ELR (cell line): ENCODE measurements around the gene EVX2.

Experiments
- DNase-seq: peaks from one replicate; pipeline ENCODE4 v3.0.0-alpha.2; 2015; ENCODE audit warnings: low read depth

EVX2 gene

DNA sequence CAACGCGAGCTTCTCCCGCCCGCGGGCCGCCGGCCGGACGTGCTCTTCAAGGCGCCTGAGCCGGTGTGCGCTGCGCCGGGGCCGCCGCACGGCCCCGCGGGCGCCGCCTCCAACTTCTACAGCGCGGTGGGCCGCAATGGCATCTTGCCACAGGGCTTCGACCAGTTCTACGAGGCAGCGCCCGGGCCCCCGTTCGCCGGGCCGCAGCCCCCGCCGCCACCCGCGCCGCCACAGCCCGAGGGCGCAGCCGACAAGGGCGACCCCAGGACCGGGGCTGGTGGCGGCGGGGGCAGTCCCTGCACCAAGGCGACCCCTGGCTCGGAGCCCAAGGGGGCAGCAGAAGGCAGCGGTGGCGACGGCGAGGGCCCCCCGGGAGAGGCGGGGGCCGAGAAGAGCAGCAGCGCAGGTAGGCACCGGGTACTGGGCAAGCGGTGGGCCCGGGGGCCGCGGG is 24.0 kb upstream of the EVX2 start:
- no peak for DNase-seq

DNA sequence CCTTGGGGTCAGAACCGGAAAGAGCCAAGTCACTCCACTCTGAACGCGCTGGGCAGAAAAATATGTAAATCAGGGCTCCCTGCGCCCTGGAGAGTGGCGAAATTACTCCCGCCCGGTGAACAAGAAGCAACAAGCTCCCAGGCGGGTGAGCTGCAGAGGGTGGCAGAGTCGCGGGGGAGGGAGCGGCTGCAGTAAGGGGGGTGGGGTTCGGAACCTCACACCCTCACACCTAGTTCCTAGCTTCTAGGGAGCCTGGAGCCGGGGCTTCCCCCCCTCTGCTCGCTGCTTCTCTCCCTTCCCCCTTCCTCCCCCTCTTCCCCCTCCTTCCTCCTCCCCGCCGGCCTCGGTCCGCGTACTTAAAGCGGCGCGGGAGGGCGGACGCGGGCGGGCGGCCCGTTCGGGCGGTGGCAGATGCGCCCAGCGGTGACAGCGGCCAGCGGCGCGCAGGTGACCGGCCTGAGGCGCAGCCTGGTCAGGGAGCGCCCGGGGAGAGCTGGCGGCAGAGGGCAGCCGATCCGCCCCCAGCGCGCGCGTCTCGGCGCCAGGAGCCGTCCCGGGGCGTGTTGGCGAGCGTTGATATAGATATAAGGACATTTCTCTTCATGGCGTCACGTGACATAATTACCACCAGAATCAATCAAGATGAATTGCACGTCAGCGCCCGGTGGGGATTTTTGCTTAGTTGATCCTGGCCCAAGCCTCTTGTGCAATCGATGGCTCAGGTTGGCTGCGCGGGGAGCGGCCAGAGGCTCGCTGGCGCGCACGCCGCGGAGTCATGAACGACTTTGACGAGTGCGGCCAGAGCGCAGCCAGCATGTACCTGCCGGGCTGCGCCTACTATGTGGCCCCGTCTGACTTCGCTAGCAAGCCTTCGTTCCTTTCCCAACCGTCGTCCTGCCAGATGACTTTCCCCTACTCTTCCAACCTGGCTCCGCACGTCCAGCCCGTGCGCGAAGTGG is 23.1 kb upstream of the EVX2 start, which contains the start of gene HOXD11:
TSS of gene HOXD11 (plus strand) at position 700 of the 959 bp plus-strand sequence. CDS start at position 776, 76 bp downstream.
- peak; percentile 38 for DNase-seq

DNA sequence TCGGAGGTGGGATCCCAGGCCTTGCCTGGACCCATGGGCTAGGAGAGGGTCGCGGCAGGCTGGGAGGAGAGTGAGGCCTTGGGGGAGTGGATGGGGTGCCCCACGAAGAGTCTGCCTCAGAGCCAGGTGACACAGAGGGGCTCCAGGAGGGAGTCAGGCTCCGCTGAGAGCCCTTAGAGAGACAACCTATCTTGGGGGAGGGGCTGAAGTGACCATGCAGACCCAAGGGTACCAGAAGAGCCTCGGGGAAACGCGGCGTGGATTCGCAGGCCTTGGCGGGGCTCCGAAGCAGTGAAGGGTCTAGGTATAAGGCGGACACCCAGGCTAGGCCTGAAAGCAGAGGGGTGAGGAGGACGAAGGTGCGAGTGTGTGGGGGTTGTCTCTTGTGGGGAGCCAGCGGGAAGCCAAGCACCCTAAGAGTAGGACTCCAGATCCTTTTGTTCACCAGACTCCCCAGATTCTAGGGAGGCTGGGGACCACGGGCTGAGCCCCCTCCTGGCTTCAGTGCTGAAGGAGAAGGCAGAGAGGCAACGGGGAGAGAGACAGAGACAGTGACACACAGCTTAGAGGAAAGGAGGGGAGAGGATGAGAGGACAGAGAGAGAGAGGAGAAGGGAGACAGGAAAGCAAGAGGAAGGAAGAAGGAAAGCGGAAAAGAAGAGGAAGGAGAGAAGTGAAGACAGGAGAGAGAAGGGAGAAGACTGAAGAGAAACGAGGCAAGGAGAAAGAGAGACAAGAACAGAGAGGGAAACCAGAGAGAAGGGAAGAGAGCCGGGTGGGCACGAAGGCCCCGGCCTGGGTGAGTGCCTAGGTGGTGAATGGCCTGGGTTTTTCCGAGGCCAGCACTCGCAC is 22.2 kb upstream of the EVX2 start:
- no peak for DNase-seq

DNA sequence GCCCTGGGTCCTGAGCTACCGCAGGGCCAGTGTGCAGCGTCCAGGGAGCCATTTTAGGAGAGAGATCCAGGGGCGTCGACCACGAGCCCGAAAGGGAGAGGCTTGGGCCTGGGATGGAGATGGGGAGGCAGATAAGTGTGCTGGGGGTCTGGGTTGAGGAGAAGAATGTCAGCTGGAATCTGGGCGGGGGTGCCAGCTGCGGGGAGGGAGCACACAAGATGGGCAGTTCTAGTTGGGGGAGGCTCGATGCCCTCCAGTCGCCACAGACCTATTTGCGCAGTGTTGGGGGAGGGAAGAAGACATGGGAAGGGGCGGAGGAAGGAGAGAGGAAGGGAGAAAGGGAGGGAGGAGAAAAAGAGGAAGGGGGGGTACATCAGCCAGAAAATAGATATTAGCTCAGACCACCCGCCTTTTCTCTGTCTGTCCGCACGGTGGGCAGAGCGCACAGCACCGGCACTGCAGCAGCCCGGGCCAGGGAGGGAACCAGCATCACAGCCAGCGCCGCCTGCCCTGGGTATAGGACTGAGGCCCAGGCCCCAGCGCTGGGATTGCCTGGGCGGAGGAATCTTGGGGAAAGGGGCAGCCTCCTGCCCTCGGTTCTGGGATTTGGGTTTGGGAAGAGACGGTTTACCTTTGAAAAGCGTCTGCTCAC is 21.4 kb upstream of the EVX2 start:
- no peak for DNase-seq

DNA sequence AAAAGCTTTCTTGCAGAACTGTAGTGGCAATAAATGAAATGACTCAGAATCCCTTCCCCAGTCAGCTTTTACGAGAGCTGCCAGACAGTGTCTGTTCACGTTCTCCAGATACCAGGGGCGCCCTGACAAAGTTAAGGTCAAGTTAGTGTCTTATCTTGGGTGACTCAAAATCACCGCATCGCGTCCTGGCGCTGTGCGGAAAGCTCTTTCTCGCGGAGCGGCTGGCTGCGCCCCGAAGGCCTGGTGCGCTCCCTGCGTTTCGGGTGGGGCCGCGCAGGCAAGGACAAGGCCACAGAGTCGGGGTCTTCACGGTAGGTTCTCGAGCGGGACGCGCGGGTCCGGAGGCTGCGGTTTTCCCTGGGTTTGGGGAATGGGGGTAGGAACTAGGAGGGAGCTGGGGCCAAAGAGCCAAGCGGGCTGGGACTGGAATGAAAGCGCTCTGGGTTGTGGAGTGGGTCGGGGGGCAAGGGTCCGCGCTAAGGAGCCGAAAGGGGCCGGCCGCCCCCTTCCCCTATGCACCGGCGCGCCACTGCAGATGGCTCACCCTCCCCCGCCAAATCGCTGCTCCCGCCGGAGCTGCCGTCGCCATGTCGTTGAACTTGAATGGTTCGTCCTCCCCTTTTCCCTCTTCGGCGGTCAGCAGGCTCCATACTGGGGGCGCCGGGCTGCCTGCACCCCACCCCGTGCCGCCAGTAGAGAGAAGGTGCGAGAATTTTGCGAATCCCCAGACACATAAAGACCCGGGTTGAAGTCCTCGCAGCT is 20.7 kb upstream of the EVX2 start:
- peak; percentile 62 for DNase-seq

DNA sequence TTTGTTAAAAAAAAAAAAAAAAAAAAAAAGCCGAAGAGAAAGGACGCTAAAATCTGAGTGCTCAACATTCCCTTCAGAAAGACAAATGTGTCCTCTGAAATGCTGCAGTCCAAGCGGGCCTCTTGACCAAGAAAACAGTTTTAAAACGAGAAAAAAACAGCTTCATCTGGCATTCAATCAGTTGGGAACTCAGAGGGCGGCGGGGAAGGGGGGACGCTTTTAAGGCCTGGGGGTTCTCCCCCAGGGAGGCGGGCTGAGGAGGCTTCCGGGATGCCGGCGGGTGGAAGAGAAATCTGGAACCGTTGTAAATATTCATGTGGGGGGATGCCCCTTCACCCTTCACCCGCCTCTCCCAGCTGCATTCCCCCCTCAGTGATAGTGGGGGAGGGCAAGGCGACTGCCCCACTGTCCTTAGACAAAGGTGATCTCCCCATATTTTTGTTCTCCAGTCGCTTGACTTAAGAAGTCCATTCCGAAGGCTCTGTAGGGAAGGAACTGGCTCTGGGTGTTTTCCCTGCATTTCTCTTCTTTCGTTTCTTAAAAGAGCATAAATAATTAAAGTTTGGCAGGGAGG is 20.1 kb upstream of the EVX2 start:
- no peak for DNase-seq

DNA sequence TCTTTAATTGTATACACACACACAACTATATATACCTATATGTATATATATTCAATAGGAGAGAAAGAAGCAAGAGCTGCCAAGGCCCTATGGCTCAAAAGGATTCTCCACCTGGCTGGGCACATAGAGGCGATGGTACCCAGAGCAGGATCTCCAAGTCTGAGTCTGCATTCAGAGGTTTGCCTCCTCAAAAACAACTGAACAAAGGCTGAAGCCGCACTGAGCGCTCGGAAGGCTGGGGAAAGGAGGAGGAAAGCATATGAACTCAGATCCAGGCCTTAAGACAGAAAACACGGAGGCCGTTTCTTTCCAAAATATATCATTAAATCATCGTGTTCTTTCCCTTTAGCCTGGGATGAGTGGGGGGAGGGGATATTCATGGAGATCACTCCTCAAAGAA is 19.4 kb upstream of the EVX2 start:
- no peak for DNase-seq

DNA sequence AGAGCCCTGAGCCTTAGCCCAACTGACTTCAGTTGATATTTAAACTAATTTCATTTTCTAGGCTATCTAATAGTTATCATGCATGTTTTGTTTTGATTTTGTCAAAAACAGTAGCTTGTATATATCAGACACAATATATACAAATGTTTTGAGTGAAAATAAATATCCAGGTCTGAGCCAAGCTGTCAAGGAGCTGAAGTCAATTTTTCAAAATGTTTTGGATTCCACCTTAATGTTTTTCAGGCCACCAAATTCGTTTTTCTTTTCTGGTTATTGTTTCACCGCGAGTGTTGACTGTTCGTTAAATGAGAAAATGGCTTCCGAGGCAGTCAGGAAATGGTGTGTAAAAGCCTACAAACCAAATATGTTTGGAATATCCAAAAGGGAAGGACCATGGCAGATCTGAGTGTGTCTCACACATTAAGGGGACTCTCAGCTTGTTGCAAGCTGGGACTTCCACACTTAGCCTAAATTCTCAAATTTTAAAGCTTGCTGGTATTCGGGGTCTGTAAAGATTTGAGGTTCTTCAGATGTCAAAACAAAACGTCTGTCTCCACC is 18.6 kb upstream of the EVX2 start:
- DNase-seq, result no peak

DNA sequence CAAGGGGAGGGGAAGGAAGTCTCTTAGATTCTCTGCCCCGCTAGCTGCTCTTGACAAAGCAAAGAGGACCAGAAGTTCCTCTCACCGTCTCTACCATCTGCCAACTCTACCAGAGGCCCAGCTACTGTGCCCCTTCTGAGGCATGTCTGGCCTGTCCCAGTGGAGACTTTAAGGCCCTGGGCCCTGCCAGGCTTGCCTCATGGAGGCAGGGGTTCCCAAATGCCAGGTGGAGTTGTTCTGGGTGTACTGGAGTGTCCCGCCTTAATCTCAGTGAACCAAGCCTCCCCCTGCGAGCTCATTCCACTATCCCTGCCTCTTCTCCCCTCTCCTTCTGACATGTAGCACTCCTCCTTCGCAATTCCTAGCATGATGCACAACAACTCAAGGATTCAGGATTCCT is 18.1 kb upstream of the EVX2 start:
- no peak for DNase-seq

DNA sequence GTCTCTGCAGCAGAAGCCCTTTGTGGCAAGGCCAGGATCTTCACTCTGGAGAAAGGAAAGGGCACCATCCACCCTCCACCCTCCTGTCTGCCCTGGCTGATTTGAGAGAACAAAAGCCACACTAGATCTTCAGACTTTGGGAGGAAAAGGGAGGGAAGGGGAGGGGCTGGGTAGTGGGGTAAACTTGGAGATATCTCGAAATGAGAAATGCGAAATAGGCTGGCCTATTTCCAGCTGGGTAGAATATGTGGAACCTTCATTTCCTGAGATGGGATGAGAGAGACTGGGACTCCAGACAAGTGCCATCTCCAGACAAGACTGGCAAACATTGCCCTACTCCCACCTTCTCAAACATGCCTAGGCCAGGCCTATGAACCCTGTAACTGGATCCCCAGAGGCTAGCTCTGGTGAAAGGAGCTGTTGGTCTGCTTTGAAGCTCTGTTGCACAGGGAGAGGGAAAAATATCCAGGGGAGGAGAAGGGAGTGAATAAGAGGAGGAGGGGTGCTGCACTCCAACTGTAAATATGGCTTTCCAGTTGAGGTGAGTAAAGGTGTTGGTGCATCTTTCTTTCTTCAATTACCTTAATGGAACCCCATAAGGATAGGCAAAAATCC is 17.6 kb upstream of the EVX2 start:
- DNase-seq, result no peak

DNA sequence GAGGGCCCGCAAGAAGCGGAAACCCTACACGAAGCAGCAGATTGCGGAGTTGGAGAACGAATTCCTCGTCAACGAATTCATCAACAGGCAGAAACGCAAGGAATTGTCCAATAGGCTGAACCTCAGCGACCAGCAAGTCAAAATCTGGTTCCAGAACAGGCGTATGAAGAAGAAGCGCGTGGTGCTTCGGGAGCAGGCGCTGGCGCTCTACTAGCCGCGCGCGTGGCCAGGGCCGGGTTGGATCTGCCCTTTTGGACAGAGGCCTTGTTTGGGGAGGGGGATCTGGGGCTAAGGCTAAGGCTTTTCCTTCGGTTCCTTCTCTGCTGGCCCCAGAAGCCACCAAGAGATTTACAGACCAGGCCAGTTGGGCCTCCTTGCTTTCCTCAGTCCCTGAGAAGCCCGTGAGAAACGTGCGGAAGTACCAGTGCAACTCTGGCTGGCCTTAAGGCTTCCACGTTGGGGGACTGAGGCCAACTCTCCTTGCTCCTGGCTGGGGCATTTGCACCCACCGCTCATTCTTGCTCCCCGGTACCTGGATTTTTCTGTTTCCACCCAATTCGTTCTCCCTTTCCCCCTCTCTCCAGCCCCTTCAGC is 16.9 kb upstream of the EVX2 start:
- DNase-seq, result no peak

DNA sequence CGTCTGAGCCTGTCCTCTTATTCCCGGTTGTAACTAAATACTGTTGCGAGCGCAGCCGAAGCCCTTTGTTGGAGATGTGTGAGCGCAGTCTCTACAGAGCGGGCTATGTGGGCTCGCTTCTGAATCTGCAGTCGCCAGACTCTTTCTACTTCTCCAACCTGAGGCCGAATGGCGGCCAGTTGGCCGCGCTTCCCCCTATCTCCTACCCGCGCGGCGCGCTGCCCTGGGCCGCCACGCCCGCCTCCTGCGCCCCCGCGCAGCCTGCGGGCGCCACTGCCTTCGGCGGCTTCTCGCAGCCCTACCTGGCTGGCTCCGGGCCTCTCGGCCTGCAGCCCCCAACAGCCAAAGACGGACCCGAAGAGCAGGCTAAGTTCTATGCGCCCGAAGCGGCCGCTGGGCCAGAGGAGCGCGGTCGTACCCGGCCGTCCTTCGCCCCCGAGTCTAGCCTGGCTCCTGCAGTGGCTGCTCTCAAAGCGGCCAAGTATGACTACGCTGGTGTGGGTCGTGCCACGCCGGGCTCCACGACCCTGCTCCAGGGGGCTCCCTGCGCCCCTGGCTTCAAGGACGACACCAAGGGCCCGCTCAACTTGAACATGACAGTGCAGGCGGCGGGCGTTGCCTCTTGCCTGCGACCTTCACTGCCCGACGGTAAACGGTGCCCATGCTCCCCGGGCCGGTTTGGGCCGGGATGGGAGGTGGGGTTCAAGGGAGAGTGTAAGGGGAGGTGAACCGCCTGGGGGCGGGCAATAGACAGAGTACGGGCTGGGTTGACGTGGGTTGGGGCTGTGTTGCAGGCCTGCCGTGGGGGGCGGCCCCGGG is 16.2 kb upstream of the EVX2 start, which contains the start of gene HOXD12:
TSS of gene HOXD12 (plus strand) at position 68 of the 819 bp plus-strand sequence. CDS start at position 75, 7 bp downstream.
- no peak for DNase-seq

DNA sequence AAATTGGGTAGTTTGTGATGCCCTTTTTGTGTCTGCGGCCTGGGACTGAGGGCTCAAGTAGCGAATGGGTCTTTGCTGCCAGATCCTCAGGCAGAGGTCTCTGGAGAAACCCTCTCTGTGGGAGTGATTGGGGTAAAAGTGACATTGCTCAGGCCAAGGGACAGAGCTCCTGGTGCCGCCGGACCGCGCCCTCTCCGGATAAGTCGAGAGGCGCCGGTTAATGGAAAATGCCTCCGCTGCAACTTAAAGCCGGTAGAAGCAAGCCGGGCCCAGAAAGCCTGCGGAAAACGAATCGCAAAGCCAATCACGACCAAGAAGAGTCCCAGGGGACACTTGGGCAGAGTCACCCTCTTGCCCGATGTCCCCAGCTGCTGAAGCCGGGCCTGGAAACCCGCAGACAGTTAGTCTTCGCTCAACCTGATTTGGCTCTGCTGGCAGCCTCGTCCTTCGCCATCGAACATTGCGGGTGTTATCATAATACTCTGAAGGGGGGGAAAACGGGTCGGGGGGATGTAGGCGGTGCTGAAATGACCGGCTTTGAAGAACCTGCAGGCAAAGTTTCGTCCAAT is 15.5 kb upstream of the EVX2 start:
- DNase-seq, result no peak

DNA sequence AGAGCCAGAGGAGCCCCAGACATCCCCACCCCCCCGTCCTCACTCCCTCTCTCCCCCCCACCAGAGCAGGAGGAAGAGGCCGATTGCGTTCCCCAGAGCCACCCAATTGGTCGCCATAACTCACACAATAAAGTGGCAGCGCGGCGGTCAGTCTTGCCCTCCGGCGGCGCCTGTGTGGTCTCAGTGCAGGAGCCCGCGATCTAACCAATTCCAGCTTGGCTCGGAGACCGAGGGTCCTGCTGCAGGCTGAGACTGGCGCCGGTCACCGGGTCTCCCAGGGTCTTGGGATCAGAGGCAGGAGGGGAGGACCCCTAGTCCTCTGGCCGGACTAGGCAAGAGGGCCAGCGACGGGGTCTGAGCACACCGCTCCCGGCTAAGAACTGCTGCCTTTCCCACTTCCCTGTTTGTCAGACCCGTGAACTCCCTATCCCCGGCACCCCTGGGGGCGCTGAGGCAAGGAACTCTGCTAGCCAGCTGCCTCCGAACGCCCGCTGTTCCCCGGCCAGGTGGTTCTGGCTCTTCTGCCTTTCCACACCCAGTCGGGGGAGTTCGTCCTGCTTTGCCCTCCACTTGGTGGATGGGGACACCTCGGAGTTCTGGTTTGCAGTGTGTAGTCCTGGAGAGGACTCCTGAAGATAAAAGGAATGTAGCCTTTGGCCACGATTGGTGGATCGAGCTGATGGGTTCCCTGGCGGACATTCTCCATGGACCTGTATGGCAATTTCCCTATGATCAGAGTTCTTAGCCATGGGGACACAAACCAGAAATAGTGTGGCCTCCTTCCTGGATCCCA is 14.8 kb upstream of the EVX2 start:
- DNase-seq, result no peak

DNA sequence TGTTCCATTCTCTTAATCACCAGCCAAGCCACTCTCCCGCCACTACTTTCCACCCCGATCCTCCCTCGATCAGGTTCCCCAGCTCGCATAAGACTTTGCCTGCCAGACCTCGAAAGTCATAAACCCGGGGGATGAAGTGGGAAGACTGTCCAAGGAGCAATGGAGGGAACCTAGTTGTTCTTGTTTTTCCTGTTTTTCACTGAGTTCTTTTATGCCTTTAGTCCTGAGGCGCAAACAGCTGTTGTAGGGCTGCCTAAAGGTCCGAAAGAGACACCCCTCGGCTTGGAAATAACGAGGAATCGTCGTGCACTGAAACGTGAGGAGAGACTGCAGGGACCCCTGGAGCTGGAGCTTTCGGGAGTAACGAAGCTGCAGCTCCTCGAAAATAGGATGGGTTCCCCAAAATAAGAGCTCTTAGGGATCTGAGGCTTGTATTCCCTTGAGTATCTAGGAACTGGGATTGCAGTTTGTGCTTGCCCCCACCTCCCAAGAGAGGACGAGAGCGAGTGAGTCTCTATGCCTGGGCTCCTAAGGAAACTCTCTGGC is 14.1 kb upstream of the EVX2 start:
- no peak for DNase-seq

DNA sequence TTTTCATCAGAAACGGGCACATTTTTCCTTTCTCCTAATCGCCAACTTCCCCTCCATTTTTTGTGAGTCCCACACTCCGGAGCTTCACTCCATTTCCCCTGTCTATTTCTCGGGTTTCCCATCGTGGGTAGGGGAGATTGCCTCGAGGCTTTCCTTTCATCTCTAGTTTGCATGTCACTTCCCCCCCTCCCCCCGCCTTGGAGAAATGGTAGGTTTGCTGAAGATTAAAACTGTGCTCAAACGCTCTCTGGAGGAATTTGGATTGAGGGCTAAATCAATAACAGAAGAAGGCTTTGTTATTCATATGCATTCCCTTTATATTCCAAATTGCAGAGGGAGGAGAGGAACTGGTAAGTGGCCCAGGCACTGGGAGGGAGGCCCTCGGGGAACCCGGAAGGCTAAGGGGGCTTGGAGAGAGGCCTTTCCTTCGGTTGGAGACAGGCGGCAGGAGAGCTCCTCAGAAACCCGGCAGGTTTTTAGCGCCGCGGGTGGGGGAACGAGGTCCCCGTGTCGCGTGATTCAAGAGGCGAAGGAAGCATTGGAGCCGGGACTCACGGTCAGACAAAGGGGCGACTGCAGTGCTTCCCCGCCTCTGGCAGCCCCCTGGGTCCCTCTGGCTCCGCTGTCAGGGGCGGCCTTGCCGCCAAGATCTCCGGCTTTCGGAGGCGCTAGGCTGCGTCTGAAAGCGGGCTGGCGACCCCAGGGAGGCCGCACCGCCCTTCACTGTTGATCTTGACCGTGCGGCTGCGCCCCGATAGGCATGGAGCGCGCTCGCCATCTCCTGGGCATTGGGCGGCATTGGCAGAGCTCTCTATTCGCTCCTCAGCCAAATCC is 13.4 kb upstream of the EVX2 start:
- DNase-seq, result peak; percentile 87
